NT2/D1 (cell line): ENCODE data around the gene SMCHD1.

Experiments
- SUZ12 ChIP-seq: IDR thresholded peaks from 2 replicates; pipeline ENCODE4 v1.6.1; 2011; ENCODE audit not compliant: insufficient read length, insufficient read depth; ENCODE audit errors: extremely low read depth
- YY1 ChIP-seq: IDR thresholded peaks from 2 replicates; pipeline ENCODE4 v1.6.1; 2011; ENCODE audit not compliant: insufficient read length, insufficient read depth
- ZNF274 ChIP-seq: IDR thresholded peaks from 2 replicates; pipeline ENCODE4 v1.6.1; 2011; ENCODE audit warnings: mild to moderate bottlenecking, low read depth, low read length

GRCh38 chr18:2657788-2658458, 2.4 kb downstream of the SMCHD1 start:
- no peak for TF ChIP-seq YY1
- TF ChIP-seq ZNF274, result no peak
- no peak for TF ChIP-seq SUZ12
